H9 (cell line): Measurements from ENCODE around the gene IL1A. TPM values are rescaled to one million over a fixed set of nuclear protein-coding genes. Genes with fewer than 3 reads are reported as not detected.

Experiments used
- DNase-seq: peaks from one replicate; pipeline ENCODE4 v3.0.0-alpha.2; 2017
- H2AFZ ChIP-seq: one replicate; pipeline ENCODE4 v1.6.1; 2013; ENCODE audit warnings: mild to moderate bottlenecking, low read length, control low read depth, moderate library complexity
- H2AK5ac ChIP-seq: 2 replicates; pipeline ENCODE4 v1.6.1; 2013; ENCODE audit warnings: low read length, control low read depth, mixed read lengths; ENCODE audit not compliant: insufficient read length
- H2BK120ac ChIP-seq: one replicate; pipeline ENCODE4 v1.6.1; 2013; ENCODE audit warnings: low read depth, mild to moderate bottlenecking, low read length, control low read depth, inconsistent platforms; ENCODE audit not compliant: poor library complexity, severe bottlenecking
- H2BK12ac ChIP-seq: 2 replicates; pipeline ENCODE4 v1.6.1; 2013; ENCODE audit warnings: low read length, control low read depth, mixed read lengths, low read depth; ENCODE audit not compliant: insufficient read length
- H2BK15ac ChIP-seq: 2 replicates; pipeline ENCODE4 v1.6.1; 2013; ENCODE audit warnings: low read depth, low read length, control low read depth
- H2BK20ac ChIP-seq: one replicate; pipeline ENCODE4 v1.6.1; 2013; ENCODE audit warnings: low read depth, mild to moderate bottlenecking, low read length, control low read depth, inconsistent platforms; ENCODE audit not compliant: poor library complexity, severe bottlenecking
- H2BK5ac ChIP-seq: 2 replicates; pipeline ENCODE4 v1.6.1; 2013; ENCODE audit warnings: low read length, control low read depth, mixed read lengths; ENCODE audit not compliant: insufficient read length
- H3K14ac ChIP-seq: 2 replicates; pipeline ENCODE4 v1.6.1; 2013; ENCODE audit warnings: low read length, control low read depth; ENCODE audit not compliant: insufficient read depth
- H3K18ac ChIP-seq: 2 replicates; pipeline ENCODE4 v1.6.1; 2013; ENCODE audit warnings: low read depth, mild to moderate bottlenecking, mixed read lengths, low read length, control low read depth; ENCODE audit not compliant: insufficient read length
- H3K23ac ChIP-seq: 2 replicates; pipeline ENCODE4 v1.6.1; 2013; ENCODE audit warnings: low read length, control low read depth, mixed read lengths, low read depth; ENCODE audit not compliant: insufficient read length
- H3K23me2 ChIP-seq: 2 replicates; pipeline ENCODE4 v1.6.1; 2013; ENCODE audit warnings: low read depth, mild to moderate bottlenecking, mixed read lengths, low read length, control low read depth; ENCODE audit not compliant: insufficient read length, poor library complexity, severe bottlenecking
- H3K27ac ChIP-seq: 2 replicates; pipeline ENCODE4 v1.5.1; 2013; ENCODE audit warnings: low read length, control low read depth, mixed read lengths, low read depth; ENCODE audit not compliant: insufficient read length
- H3K27me3 ChIP-seq: 2 replicates; pipeline ENCODE4 v1.6.1; 2013; ENCODE audit warnings: low read length, control low read depth, inconsistent platforms; ENCODE audit not compliant: insufficient read depth
- H3K4ac ChIP-seq: 2 replicates; pipeline ENCODE4 v1.6.1; 2013; ENCODE audit warnings: low read depth, mild to moderate bottlenecking, control low read depth, inconsistent platforms, low read length, moderate library complexity
- H3K4me1 ChIP-seq: 2 replicates; pipeline ENCODE4 v1.6.1; 2013; ENCODE audit warnings: low read length, control low read depth, inconsistent platforms; ENCODE audit not compliant: insufficient read depth
- H3K4me2 ChIP-seq: 2 replicates; pipeline ENCODE4 v1.6.1; 2013; ENCODE audit warnings: low read length, control low read depth, mixed read lengths; ENCODE audit not compliant: insufficient read length, insufficient read depth
- H3K56ac ChIP-seq: 2 replicates; pipeline ENCODE4 v1.6.1; 2013; ENCODE audit warnings: low read depth, mild to moderate bottlenecking, mixed read lengths, low read length, control low read depth; ENCODE audit not compliant: insufficient read length
- H3K79me1 ChIP-seq: 2 replicates; pipeline ENCODE4 v1.6.1; 2013; ENCODE audit warnings: low read depth, mild to moderate bottlenecking, moderate library complexity, low read length, control low read depth, inconsistent platforms; ENCODE audit not compliant: insufficient read depth, poor library complexity, severe bottlenecking
- H3K79me2 ChIP-seq: 2 replicates; pipeline ENCODE4 v1.6.1; 2013; ENCODE audit warnings: low read length, control low read depth, inconsistent platforms; ENCODE audit not compliant: insufficient read depth
- H3K9ac ChIP-seq: 2 replicates; pipeline ENCODE4 v1.6.1; 2013; ENCODE audit warnings: low read length, control low read depth, mixed read lengths; ENCODE audit not compliant: insufficient read length; ENCODE audit errors: extremely low read depth
- H3K9me3 ChIP-seq: one replicate; pipeline ENCODE4 v1.6.1; 2013; ENCODE audit warnings: low read depth, low read length, inconsistent platforms; ENCODE audit not compliant: control insufficient read depth
- H3T11ph ChIP-seq: one replicate; pipeline ENCODE4 v1.6.1; 2013; ENCODE audit warnings: mild to moderate bottlenecking, low read length, control low read depth, inconsistent platforms
- H4K20me1 ChIP-seq: one replicate; pipeline ENCODE4 v1.6.1; 2013; ENCODE audit not compliant: control insufficient read depth, insufficient read length, insufficient read depth
- H4K5ac ChIP-seq: 2 replicates; pipeline ENCODE4 v1.6.1; 2013; ENCODE audit warnings: low read depth, mild to moderate bottlenecking, mixed read lengths, low read length, control low read depth; ENCODE audit not compliant: insufficient read length
- H4K8ac ChIP-seq: replicated peaks from 2 replicates; pipeline ENCODE4 v1.6.1; 2013; ENCODE audit warnings: low read length, control low read depth, mixed read lengths, low read depth; ENCODE audit not compliant: insufficient read length
- H4K91ac ChIP-seq: 2 replicates; pipeline ENCODE4 v1.6.1; 2013; ENCODE audit warnings: low read depth, mild to moderate bottlenecking, moderate library complexity, mixed read lengths, low read length, control low read depth; ENCODE audit not compliant: insufficient read length
- H3K27ac Mint-ChIP-seq, 3 experiments: 2 replicates in 2 of 3; 3 replicates in 1 of 3; pipeline ENCODE4 v1.8.0; 2020 to 2021; ENCODE audit warnings: mixed read lengths in 3 of 3, mild to moderate bottlenecking in 1 of 3, moderate library complexity in 1 of 3
- H3K27me3 Mint-ChIP-seq: 2 replicates; pipeline ENCODE4 v1.8.0; 2021; ENCODE audit warnings: low read depth, mild to moderate bottlenecking, moderate library complexity, mixed read lengths
- H3K36me3 Mint-ChIP-seq, 3 experiments: 2 replicates in 2 of 3; 3 replicates in 1 of 3; pipeline ENCODE4 v1.8.0; 2020 to 2021; ENCODE audit warnings: low read depth in 3 of 3, mixed read lengths in 3 of 3; ENCODE audit not compliant: insufficient read depth in 1 of 3
- H3K4me1 Mint-ChIP-seq, 2 experiments: 2 replicates each; pipeline ENCODE4 v1.8.0; 2020; ENCODE audit warnings: mixed read lengths in 2 of 2
- H3K4me3 Mint-ChIP-seq, 2 experiments: 2 replicates in 1 of 2; 3 replicates in 1 of 2; pipeline ENCODE4 v1.8.0; 2020 to 2021; ENCODE audit warnings: mild to moderate bottlenecking in 2 of 2, mixed read lengths in 2 of 2, moderate library complexity in 1 of 2
- H3K9me3 Mint-ChIP-seq, 2 experiments: 2 replicates in 1 of 2; 3 replicates in 1 of 2; pipeline ENCODE4 v1.8.0; 2020; ENCODE audit warnings: mild to moderate bottlenecking in 2 of 2, mixed read lengths in 2 of 2, moderate library complexity in 1 of 2
- CTCF ChIP-seq: fragments of 200-600 bp; sonication (generic); conservative IDR thresholded peaks from 3 replicates; pipeline ENCODE4 v1.8.0; 2021; ENCODE audit warnings: antibody characterized with exemption, mild to moderate bottlenecking
- WGBS: extraction: QIAGEN DNeasy Blood & Tissue Kit; methylation state at CpG from one replicate; pipeline ENCODE4 v1.1.7; 2013; ENCODE audit warnings: missing lambda C conversion rate, low lambda C conversion rate, mixed read lengths; ENCODE audit not compliant: insufficient read length; ENCODE audit errors: extremely low coverage; 5-methylcytosine and 5-hydroxymethylcytosine counted together
- total RNA-seq: library from RNA; stranded (reverse); gene quantifications from 2 replicates; pipeline ENCODE4 v1.2.1, GENCODE V29; 2021

Gene IL1A
- total RNA-seq, 1 experiment from 2014 or later, result 0.35 TPM

- Histone ChIP-seq H3K18ac (no peak overlapping the region), H3T11ph (no peak overlapping the region), H3K27ac (no peak overlapping the region), H3K23me2 (no peaks in the 10 kb centered on the region), H2BK12ac (no peak overlapping the region), H3K4me2 (no peak overlapping the region), H4K20me1 (no peaks in the 10 kb centered on the region), H4K8ac (no peak overlapping the region), H2AFZ (no peak overlapping the region), H4K5ac (no peak overlapping the region), H3K9ac (no peak overlapping the region), H2BK120ac (no peak overlapping the region), H3K79me1 (no peaks in the 10 kb centered on the region), H3K4ac (no peak overlapping the region), H3K14ac (no peak overlapping the region), H4K91ac (no peak overlapping the region), H3K4me1 (no peaks in the 10 kb centered on the region), H3K79me2 (no peaks in the 10 kb centered on the region), H2BK15ac (no peak overlapping the region), H2BK20ac (no peak overlapping the region), H2AK5ac (no peak overlapping the region), H3K9me3 (no peaks in the 10 kb centered on the region), H3K27me3 (no peaks in the 10 kb centered on the region), H3K23ac (no peak overlapping the region), H2BK5ac (no peak overlapping the region), H3K56ac (no peak overlapping the region)
- Mint-ChIP-seq H3K9me3 (no peaks in the 10 kb centered on the region), H3K27me3 (no peaks in the 10 kb centered on the region), H3K4me3 (no peak overlapping the region), H3K27ac (no peak overlapping the region), H3K4me1 (peaks cover 4 to 5% of the 10 kb centered on the region in 2 experiments; a peak in 3 of 4 replicates), H3K36me3 (peaks cover 0 to 4% (median 0%) of the 10 kb centered on the region in 3 experiments; a peak in 1 of 7 replicates)
- DNase-seq, result no peak
- no CpG with 5 or more reads among the region's 4 CpGs for WGBS
- TF ChIP-seq CTCF, result no peak
Measured at GRCh38 chr2:112772322-112772721, 12.0 kb downstream of the IL1A start.
